MCF 10A (cell line): ENCODE data around the gene GRAMD4. TPM values are rescaled to one million over a fixed set of nuclear protein-coding genes. Genes with fewer than 3 reads are reported as not detected.

ENCODE experiments used
- Bru-seq: library from RNA; stranded (reverse); fragments of 400-500 nt; gene quantifications from one replicate; lab custom pipeline; 2021; lab: Mats Ljungman, UMichigan
- BruChase-seq, 2 experiments: library from RNA; stranded (reverse); fragments of 400-500 nt; gene quantifications; one replicate each; lab custom pipeline; 2021; lab: Mats Ljungman, UMichigan
- BruUV-seq: library from RNA; stranded (reverse); fragments of 400-500 nt; replicated peaks from 2 replicates; lab custom pipeline; 2021; lab: Mats Ljungman, UMichigan
- CTCF ChIA-PET: fragments of 300-600 bp; sonication (Branson Sonifier 250); formaldehyde crosslinking; extraction: SDS; loops from one replicate; lab custom pipeline; 2021; ENCODE audit warnings: antibody characterized with exemption, inconsistent platforms; lab: Yijun Ruan, JAX
- POLR2A ChIA-PET: fragments of 300-600, 350-650 bp; sonication (Branson Sonifier 250); formaldehyde crosslinking; extraction: SDS; loops from one replicate; lab custom pipeline; 2020; ENCODE audit warnings: antibody characterized with exemption, inconsistent platforms; lab: Yijun Ruan, JAX
- DNase-seq: peaks from one replicate; pipeline ENCODE4 v3.0.0-alpha.2; 2018; ENCODE audit not compliant: unreplicated experiment
- H3K27ac Mint-ChIP-seq: one replicate; pipeline ENCODE4 v1.8.0; 2022; ENCODE audit warnings: mild to moderate bottlenecking, low read depth, mixed read lengths; ENCODE audit not compliant: unreplicated experiment
- H3K27me3 Mint-ChIP-seq: one replicate; pipeline ENCODE4 v1.8.0; 2022; ENCODE audit warnings: mixed read lengths; ENCODE audit not compliant: insufficient read depth, unreplicated experiment
- H3K36me3 Mint-ChIP-seq: one replicate; pipeline ENCODE4 v1.8.0; 2022; ENCODE audit warnings: mild to moderate bottlenecking, moderate library complexity, mixed read lengths; ENCODE audit not compliant: insufficient read depth, unreplicated experiment
- H3K4me1 Mint-ChIP-seq: one replicate; pipeline ENCODE4 v1.8.0; 2022; ENCODE audit warnings: mixed read lengths; ENCODE audit not compliant: insufficient read depth, unreplicated experiment
- H3K4me3 Mint-ChIP-seq: one replicate; pipeline ENCODE4 v1.8.0; 2022; ENCODE audit warnings: mild to moderate bottlenecking, moderate library complexity, mixed read lengths; ENCODE audit not compliant: unreplicated experiment
- H3K9me3 Mint-ChIP-seq: one replicate; pipeline ENCODE4 v1.8.0; 2022; ENCODE audit warnings: mixed read lengths; ENCODE audit not compliant: unreplicated experiment
- intact Hi-C: fragments of 100-400 bp; cut with micrococcal nuclease; formaldehyde crosslinking; loops from 2 replicates; pipeline ENCODE4 v1.14.1; 2022
- long read RNA-seq: library from polyadenylated mRNA; stranded (forward); transcript quantifications from one replicate; pipeline ENCODE4 v2.0.0, GENCODE V29; 2022
- total RNA-seq: library from RNA; stranded (reverse); gene quantifications from 2 replicates; pipeline ENCODE4 v1.2.3, GENCODE V29; 2022
- TF ChIP-seq, protein P1 (sequence below): fragments of 200-600 bp; IDR thresholded peaks from one replicate; pipeline ENCODE4 v1.8.0; 2022; ENCODE audit warnings: antibody characterized with exemption, mild to moderate bottlenecking; ENCODE audit not compliant: unreplicated experiment

Gene GRAMD4, protein sequence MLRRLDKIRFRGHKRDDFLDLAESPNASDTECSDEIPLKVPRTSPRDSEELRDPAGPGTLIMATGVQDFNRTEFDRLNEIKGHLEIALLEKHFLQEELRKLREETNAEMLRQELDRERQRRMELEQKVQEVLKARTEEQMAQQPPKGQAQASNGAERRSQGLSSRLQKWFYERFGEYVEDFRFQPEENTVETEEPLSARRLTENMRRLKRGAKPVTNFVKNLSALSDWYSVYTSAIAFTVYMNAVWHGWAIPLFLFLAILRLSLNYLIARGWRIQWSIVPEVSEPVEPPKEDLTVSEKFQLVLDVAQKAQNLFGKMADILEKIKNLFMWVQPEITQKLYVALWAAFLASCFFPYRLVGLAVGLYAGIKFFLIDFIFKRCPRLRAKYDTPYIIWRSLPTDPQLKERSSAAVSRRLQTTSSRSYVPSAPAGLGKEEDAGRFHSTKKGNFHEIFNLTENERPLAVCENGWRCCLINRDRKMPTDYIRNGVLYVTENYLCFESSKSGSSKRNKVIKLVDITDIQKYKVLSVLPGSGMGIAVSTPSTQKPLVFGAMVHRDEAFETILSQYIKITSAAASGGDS
- 15.6 and 23.7 TPM in 2 replicates for total RNA-seq
- Bru-seq, nascent RNA = percentile 37 among the genes with signal in this experiment
- percentile 51 among the genes with signal in this experiment for BruChase-seq, experiment 1, labeled RNA remaining after a 6-hour chase
- BruChase-seq, experiment 2, labeled RNA remaining after a 2-hour chase = percentile 43 among the genes with signal in this experiment
- long read RNA-seq, partial matches to known transcripts = 1 of 17 reads
- long read RNA-seq, other reads (novel, unspliced or antisense) = 16 of 17 reads

DNA sequence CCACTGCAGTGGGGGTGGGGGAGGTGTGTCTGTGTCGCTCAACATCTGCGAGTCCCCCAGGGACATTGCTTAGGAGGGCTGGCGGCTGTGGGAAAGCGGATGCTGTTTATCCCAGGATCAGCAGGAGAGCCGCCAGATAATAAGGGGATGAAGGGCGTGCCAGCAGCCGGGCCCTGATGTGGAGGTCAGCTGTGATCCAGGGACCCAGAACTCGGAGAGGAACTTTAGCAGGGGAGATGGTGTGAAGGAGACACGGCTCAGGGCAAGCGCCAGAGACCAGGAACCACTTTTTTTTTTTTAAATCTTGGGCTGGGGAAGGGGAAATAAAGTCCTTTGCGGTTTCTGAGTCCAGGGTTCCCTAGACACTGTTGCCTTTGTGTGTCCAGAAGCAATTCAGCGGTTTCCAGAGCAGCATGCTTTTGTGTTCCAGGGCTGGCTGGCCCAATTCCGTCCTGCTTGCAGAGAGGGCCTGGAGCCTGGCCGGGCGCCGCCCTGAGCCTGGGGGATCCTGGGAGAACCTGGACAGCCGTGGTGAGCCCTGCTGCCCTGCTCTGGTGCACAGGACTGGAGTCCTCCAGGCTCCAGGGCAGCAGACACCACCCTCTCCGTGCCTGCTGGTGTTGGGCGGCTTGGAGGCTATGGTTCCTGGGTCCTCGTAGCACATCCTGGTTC, at the start of gene GRAMD4:
Gene GRAMD4 (plus strand): TSS at position 557 of the 672 bp plus-strand sequence. CDS start 6,414 bp downstream, outside the sequence.
- no peak within 1 kb of the TSS for H3K4me3 Mint-ChIP-seq
- ChIA-PET POLR2A (no interaction called here), CTCF (no interaction called here)
- no peaks in the 10 kb centered on the region for H3K36me3 Mint-ChIP-seq
- DNase-seq = no peak
- no TSS peak for BruUV-seq
- no peaks in the 10 kb centered on the region for H3K9me3 Mint-ChIP-seq
- H3K27me3 Mint-ChIP-seq = no peaks in the 10 kb centered on the region
- intact Hi-C loops = no loop called here
- H3K27ac Mint-ChIP-seq = no peak within 1 kb of the TSS
- TF ChIP-seq, protein P1, sequence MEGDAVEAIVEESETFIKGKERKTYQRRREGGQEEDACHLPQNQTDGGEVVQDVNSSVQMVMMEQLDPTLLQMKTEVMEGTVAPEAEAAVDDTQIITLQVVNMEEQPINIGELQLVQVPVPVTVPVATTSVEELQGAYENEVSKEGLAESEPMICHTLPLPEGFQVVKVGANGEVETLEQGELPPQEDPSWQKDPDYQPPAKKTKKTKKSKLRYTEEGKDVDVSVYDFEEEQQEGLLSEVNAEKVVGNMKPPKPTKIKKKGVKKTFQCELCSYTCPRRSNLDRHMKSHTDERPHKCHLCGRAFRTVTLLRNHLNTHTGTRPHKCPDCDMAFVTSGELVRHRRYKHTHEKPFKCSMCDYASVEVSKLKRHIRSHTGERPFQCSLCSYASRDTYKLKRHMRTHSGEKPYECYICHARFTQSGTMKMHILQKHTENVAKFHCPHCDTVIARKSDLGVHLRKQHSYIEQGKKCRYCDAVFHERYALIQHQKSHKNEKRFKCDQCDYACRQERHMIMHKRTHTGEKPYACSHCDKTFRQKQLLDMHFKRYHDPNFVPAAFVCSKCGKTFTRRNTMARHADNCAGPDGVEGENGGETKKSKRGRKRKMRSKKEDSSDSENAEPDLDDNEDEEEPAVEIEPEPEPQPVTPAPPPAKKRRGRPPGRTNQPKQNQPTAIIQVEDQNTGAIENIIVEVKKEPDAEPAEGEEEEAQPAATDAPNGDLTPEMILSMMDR = no peak
- H3K4me1 Mint-ChIP-seq = no peaks in the 10 kb centered on the region

- Mint-ChIP-seq H3K27me3 (no peaks in the 10 kb centered on the region), H3K4me3 (no peak overlapping the region), H3K4me1 (peaks cover 16% of the 10 kb centered on the region), H3K36me3 (no peaks in the 10 kb centered on the region), H3K9me3 (peaks cover 10% of the 10 kb centered on the region), H3K27ac (no peak overlapping the region)
- TF ChIP-seq, protein P1 = no peak
- ChIA-PET CTCF (no interaction called here), POLR2A (no interaction called here)
- DNase-seq = no peak
- no TSS peak for BruUV-seq
- intact Hi-C loops = no loop called here
These were observed 48.4 kb upstream of the GRAMD4 start for GRCh38 chr22:46571642-46572250.

DNA sequence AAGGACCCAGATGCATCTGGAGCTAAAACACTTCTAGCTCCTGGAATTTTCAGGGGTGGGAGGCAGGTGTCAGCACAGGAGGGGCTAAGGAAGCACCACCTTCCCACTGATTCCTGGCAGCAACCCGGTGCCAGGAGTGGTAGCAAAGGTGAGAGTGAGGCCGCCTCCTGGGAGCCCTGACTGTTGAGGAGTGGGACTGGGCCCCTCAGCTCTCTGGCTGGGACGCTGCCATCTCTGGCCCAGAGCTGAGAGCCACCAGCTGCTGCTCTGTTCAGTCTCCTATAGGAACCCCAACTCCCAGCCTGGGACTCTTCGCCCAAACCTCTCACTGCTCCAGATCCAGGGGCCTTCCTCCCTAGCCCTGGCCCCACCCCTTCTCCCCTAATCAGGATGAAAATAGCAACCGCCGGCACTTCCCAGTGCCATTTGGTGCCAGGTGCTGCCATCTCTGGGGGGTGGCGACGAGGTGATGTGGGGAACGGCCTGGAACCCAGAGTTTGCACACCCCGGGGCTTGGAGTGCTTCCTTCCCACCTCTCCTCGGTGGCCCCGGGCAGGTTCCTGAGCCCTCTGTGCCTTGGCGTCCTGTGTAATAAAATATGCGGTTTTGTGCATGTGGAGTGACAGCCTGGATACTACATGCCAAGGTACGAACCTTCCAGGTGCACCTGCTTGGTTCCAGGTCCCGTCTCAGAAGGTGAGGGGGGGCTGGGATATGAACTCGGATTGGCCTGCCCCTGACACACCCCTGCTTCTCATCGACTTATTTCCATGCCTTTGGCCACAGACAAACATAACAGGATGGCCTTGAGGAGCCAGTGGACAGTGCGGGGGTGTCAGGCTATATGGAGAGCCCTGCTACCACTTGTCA, 47.0 kb upstream of the GRAMD4 start:
- Mint-ChIP-seq H3K27ac (no peak overlapping the region), H3K9me3 (peaks cover 10% of the 10 kb centered on the region), H3K27me3 (no peaks in the 10 kb centered on the region), H3K4me3 (no peak overlapping the region), H3K4me1 (peaks cover 22% of the 10 kb centered on the region), H3K36me3 (no peaks in the 10 kb centered on the region)
- ChIA-PET POLR2A (no interaction called here), CTCF (no interaction called here)
- TF ChIP-seq, protein P1 = no peak
- no TSS peak for BruUV-seq
- intact Hi-C loops = no loop called here
- no peak for DNase-seq
